ENCODE measurements around the gene CDH2. TPM values are rescaled to one million over a fixed set of nuclear protein-coding genes. Genes with fewer than 3 reads are reported as not detected.

Gene CDH2
- total RNA-seq, 1 experiment from 2014 or later: 34.0 TPM

DNA sequence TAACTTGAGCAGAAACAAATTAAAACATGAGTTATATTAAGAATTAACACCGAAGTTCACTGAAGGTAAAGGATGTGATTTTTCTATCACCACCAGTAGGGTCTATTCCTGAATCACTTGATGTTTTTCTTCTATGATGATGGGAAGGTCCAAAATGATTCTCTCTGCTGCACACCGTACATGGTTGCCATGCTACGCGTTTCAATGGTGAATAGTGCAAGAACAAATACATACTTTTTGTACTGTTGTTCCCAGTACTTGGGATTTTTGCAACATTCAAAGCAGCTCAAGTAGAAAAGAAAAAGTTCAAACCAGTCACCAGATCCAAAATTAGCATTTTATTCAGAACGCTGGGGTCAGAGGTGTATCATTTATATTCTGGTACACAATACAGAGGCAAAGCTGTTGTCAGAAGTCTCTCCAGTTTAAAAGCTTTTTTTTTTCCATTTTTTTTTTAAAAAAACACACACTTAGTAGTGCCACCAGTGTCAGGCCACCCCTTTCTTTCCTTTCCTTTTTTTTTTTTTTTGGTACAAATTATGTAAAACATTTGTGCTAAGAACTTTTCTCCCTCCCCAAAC lies 226.2 kb downstream of the CDH2 start:
- no peaks in the 10 kb centered on the region for H3K9me3 ChIP-seq (ENCODE audit: low read length)
- no peaks in the 10 kb centered on the region for H3F3A ChIP-seq (ENCODE audit: low read length, unreplicated experiment)
- POLR2A ChIA-PET (ENCODE audit: unreplicated experiment): no interaction called here
- no peak for ATAC-seq
- BruUV-seq (replicated peaks): no TSS peak
- H3K4me3 ChIP-seq (ENCODE audit: low read length): no peak overlapping the region
- no peak overlapping the region for H3K4me2 ChIP-seq (ENCODE audit: low read length)
- intact Hi-C loops (cut with micrococcal nuclease): no loop called here
- H3K27me3 ChIP-seq (ENCODE audit: low read length): no peaks in the 10 kb centered on the region
- no peaks in the 10 kb centered on the region for H3K9me2 ChIP-seq (replicated peaks; ENCODE audit: low read length)
- H4K20me1 ChIP-seq (ENCODE audit: low read length): no peaks in the 10 kb centered on the region
- TF ChIP-seq, protein P1, sequence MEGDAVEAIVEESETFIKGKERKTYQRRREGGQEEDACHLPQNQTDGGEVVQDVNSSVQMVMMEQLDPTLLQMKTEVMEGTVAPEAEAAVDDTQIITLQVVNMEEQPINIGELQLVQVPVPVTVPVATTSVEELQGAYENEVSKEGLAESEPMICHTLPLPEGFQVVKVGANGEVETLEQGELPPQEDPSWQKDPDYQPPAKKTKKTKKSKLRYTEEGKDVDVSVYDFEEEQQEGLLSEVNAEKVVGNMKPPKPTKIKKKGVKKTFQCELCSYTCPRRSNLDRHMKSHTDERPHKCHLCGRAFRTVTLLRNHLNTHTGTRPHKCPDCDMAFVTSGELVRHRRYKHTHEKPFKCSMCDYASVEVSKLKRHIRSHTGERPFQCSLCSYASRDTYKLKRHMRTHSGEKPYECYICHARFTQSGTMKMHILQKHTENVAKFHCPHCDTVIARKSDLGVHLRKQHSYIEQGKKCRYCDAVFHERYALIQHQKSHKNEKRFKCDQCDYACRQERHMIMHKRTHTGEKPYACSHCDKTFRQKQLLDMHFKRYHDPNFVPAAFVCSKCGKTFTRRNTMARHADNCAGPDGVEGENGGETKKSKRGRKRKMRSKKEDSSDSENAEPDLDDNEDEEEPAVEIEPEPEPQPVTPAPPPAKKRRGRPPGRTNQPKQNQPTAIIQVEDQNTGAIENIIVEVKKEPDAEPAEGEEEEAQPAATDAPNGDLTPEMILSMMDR (conservative IDR thresholded peaks at IDR 0.05; ENCODE audit: low read depth, low read length): no peak
- no peak for TF ChIP-seq EZH2phosphoT487 (IDR thresholded peaks at IDR 0.05; ENCODE audit: borderline replicate concordance, low read length)
- TF ChIP-seq EZH2 (IDR thresholded peaks at IDR 0.05; ENCODE audit: low read length, unreplicated experiment): no peak
- no peak overlapping the region for H3K9ac ChIP-seq (ENCODE audit: low read length)
- no peaks in the 10 kb centered on the region for H3K36me3 ChIP-seq (ENCODE audit: low read depth, low read length)
- CTCF ChIA-PET: no interaction called here
- DNase-seq: no peak
- H2AFZ ChIP-seq (ENCODE audit: low read length): no peak overlapping the region
- no peaks in the 10 kb centered on the region for H3K4me1 ChIP-seq (ENCODE audit: insufficient read depth, low read length)
- no peaks in the 10 kb centered on the region for H3K79me2 ChIP-seq (ENCODE audit: low read length)
- no peak overlapping the region for H3K27ac ChIP-seq (ENCODE audit: low read length)

- CTCF ChIA-PET: no interaction called here
- Histone ChIP-seq H3K27ac (ENCODE audit: low read length) (no peak overlapping the region), H3K9ac (ENCODE audit: low read length) (no peak overlapping the region), H3K27me3 (ENCODE audit: low read length) (no peaks in the 10 kb centered on the region), H3K9me2 (replicated peaks; ENCODE audit: low read length) (no peaks in the 10 kb centered on the region), H3K4me3 (ENCODE audit: low read length) (no peak overlapping the region), H4K20me1 (ENCODE audit: low read length) (no peaks in the 10 kb centered on the region), H3F3A (ENCODE audit: low read length, unreplicated experiment) (no peaks in the 10 kb centered on the region), H2AFZ (ENCODE audit: low read length) (no peak overlapping the region), H3K9me3 (ENCODE audit: low read length) (no peaks in the 10 kb centered on the region), H3K4me1 (ENCODE audit: insufficient read depth, low read length) (no peaks in the 10 kb centered on the region), H3K36me3 (ENCODE audit: low read depth, low read length) (no peaks in the 10 kb centered on the region), H3K4me2 (ENCODE audit: low read length) (no peak overlapping the region), H3K79me2 (ENCODE audit: low read length) (no peaks in the 10 kb centered on the region)
- intact Hi-C loops (cut with micrococcal nuclease): no loop called here
- ATAC-seq: no peak
- POLR2A ChIA-PET (ENCODE audit: unreplicated experiment): interaction anchor here (0.6 kb wide), 1 partner anchor 865 kb away, joined by 4 read pairs; no protein-coding TSS in a partner anchor
- no TSS peak for BruUV-seq (replicated peaks)
- TF ChIP-seq, protein P1 (conservative IDR thresholded peaks at IDR 0.05; ENCODE audit: low read depth, low read length): no peak
- TF ChIP-seq EZH2 (IDR thresholded peaks at IDR 0.05; ENCODE audit: low read length, unreplicated experiment): no peak
- no peak for TF ChIP-seq EZH2phosphoT487 (IDR thresholded peaks at IDR 0.05; ENCODE audit: borderline replicate concordance, low read length)
- DNase-seq: no peak
Measured at GRCh38 chr18:27948986-27949385, 227.9 kb downstream of the CDH2 start.

- DNase-seq (peak; percentile 24), ATAC-seq (peak; percentile 15; the same call in 1 of the 2 replicates)
- intact Hi-C loops (cut with micrococcal nuclease): no loop called here
- Histone ChIP-seq H3K27me3 (ENCODE audit: low read length) (no peaks in the 10 kb centered on the region), H3K4me1 (ENCODE audit: insufficient read depth, low read length) (no peaks in the 10 kb centered on the region), H4K20me1 (ENCODE audit: low read length) (no peaks in the 10 kb centered on the region), H3K79me2 (ENCODE audit: low read length) (no peaks in the 10 kb centered on the region), H3K9me2 (replicated peaks; ENCODE audit: low read length) (no peaks in the 10 kb centered on the region), H3F3A (ENCODE audit: low read length, unreplicated experiment) (no peaks in the 10 kb centered on the region), H3K4me2 (ENCODE audit: low read length) (no peak overlapping the region), H3K9ac (ENCODE audit: low read length) (no peak overlapping the region), H2AFZ (ENCODE audit: low read length) (no peak overlapping the region), H3K4me3 (ENCODE audit: low read length) (no peak overlapping the region), H3K36me3 (ENCODE audit: low read depth, low read length) (no peaks in the 10 kb centered on the region), H3K9me3 (ENCODE audit: low read length) (no peaks in the 10 kb centered on the region), H3K27ac (ENCODE audit: low read length) (no peak overlapping the region)
- ChIA-PET CTCF (no interaction called here), POLR2A (ENCODE audit: unreplicated experiment) (no interaction called here)
- no TSS peak for BruUV-seq (replicated peaks)
- no peak for TF ChIP-seq EZH2phosphoT487 (IDR thresholded peaks at IDR 0.05; ENCODE audit: borderline replicate concordance, low read length)
- no peak for TF ChIP-seq EZH2 (IDR thresholded peaks at IDR 0.05; ENCODE audit: low read length, unreplicated experiment)
- TF ChIP-seq, protein P1 (conservative IDR thresholded peaks at IDR 0.05; ENCODE audit: low read depth, low read length): no peak
Measured at GRCh38 chr18:27942706-27943105, 234.2 kb downstream of the CDH2 start.

Measured in PC-3 (cell line).